Ishikawa (cell line): Measurements from ENCODE around the gene LRRC56.

ENCODE experiments used
- CEBPB ChIP-seq: IDR thresholded peaks from 2 replicates; pipeline ENCODE4 v1.6.1; 2012
- CREB1 ChIP-seq: IDR thresholded peaks from 2 replicates; pipeline ENCODE4 v1.6.1; 2012; ENCODE audit warnings: low read depth
- EGR1 ChIP-seq: IDR thresholded peaks from 2 replicates; pipeline ENCODE4 v1.6.1; 2012
- EP300 ChIP-seq: IDR thresholded peaks from 2 replicates; pipeline ENCODE4 v1.6.1; 2012; ENCODE audit warnings: borderline replicate concordance
- FOXM1 ChIP-seq: IDR thresholded peaks from 2 replicates; pipeline ENCODE4 v1.6.1; 2012; ENCODE audit warnings: low read depth, borderline replicate concordance
- MAX ChIP-seq: IDR thresholded peaks from 2 replicates; pipeline ENCODE4 v1.6.1; 2012
- NFIC ChIP-seq: IDR thresholded peaks from 2 replicates; pipeline ENCODE4 v1.6.1; 2012
- RAD21 ChIP-seq: IDR thresholded peaks from 2 replicates; pipeline ENCODE4 v1.6.1; 2012; ENCODE audit warnings: low read depth
- REST ChIP-seq: IDR thresholded peaks from 2 replicates; pipeline ENCODE4 v1.6.1; 2012; ENCODE audit warnings: low read depth, mild to moderate bottlenecking
- TAF1 ChIP-seq: IDR thresholded peaks from 2 replicates; pipeline ENCODE4 v1.6.1; 2012; ENCODE audit warnings: low read depth, mild to moderate bottlenecking
- TCF12 ChIP-seq: IDR thresholded peaks from 2 replicates; pipeline ENCODE4 v1.6.1; 2012; ENCODE audit warnings: low read depth
- TEAD4 ChIP-seq: IDR thresholded peaks from 2 replicates; pipeline ENCODE4 v1.6.1; 2012
- USF1 ChIP-seq: IDR thresholded peaks from 2 replicates; pipeline ENCODE4 v1.6.1; 2012
- YY1 ChIP-seq: IDR thresholded peaks from 2 replicates; pipeline ENCODE4 v1.6.1; 2012; ENCODE audit warnings: low read depth
- ZBTB7A ChIP-seq: IDR thresholded peaks from 2 replicates; pipeline ENCODE4 v1.6.1; 2012; ENCODE audit warnings: low read depth

The LRRC56 gene

GRCh38 chr11:576811-577610 lies 39.7 kb downstream of the LRRC56 start:
- TF ChIP-seq MAX (no peak), EP300 (no peak), CREB1 (no peak)

- no peak for TF ChIP-seq TAF1
- TF ChIP-seq YY1, result no peak
- TF ChIP-seq TEAD4, result no peak
Measured at GRCh38 chr11:577611-577894, 40.2 kb downstream of the LRRC56 start.

GRCh38 chr11:578276-579035 lies 41.1 kb downstream of the LRRC56 start:
- TF ChIP-seq YY1 (no peak), TCF12 (no peak)

GRCh38 chr11:579830-580601 lies 42.7 kb downstream of the LRRC56 start:
- no peak for TF ChIP-seq MAX

GRCh38 chr11:581342-581741 lies 44.0 kb downstream of the LRRC56 start:
- no peak for TF ChIP-seq MAX

- TF ChIP-seq CREB1 (no peak), CEBPB (no peak), TEAD4 (no peak), REST (no peak), RAD21 (no peak), NFIC (no peak), YY1 (no peak), TAF1 (no peak), MAX (no peak), FOXM1 (no peak), TCF12 (no peak), ZBTB7A (no peak), EGR1 (no peak), EP300 (no peak), USF1 (no peak)
Measured at GRCh38 chr11:581752-582151, 44.4 kb downstream of the LRRC56 start.

- TF ChIP-seq CREB1, result no peak
- no peak for TF ChIP-seq ZBTB7A
- TF ChIP-seq RAD21, result no peak
- TF ChIP-seq REST, result no peak
- no peak for TF ChIP-seq TCF12
- no peak for TF ChIP-seq EP300
- no peak for TF ChIP-seq NFIC
- no peak for TF ChIP-seq TEAD4
Measured at GRCh38 chr11:584287-584686, 47.0 kb downstream of the LRRC56 start.
